AG09319 (cell line): ENCODE results near the gene RELA.
A peak's percentile ranks its signal among the peaks of the same experiment; 100 is the strongest.

Source experiments
- DNase-seq: peaks from one replicate; pipeline ENCODE4 v3.0.0-alpha.2; 2010; ENCODE audit warnings: low read depth; ENCODE audit errors: extremely low read depth
- CTCF ChIP-seq: IDR thresholded peaks from 2 replicates; pipeline ENCODE4 v1.5.1; 2011; ENCODE audit warnings: low read depth, mild to moderate bottlenecking, inconsistent platforms, low read length, moderate library complexity

RELA gene

GRCh38 chr11:65616575-65617001 is 46.1 kb downstream of the RELA start:
- no peak for DNase-seq

GRCh38 chr11:65615950-65616574 is 46.7 kb downstream of the RELA start:
- no peak for DNase-seq

More at GRCh38 chr11:65616575-65617001, 46.1 kb downstream of the RELA start:
- no peak for TF ChIP-seq CTCF

GRCh38 chr11:65615229-65615949 is 47.3 kb downstream of the RELA start, which contains the start of gene PCNX3:
Gene PCNX3 (plus strand): TSS chr11:65615776. CDS start chr11:65616312, 536 bp downstream.
- peak; percentile 100 for DNase-seq

More at GRCh38 chr11:65615950-65616574, 46.7 kb downstream of the RELA start:
- TF ChIP-seq CTCF: no peak

DNA sequence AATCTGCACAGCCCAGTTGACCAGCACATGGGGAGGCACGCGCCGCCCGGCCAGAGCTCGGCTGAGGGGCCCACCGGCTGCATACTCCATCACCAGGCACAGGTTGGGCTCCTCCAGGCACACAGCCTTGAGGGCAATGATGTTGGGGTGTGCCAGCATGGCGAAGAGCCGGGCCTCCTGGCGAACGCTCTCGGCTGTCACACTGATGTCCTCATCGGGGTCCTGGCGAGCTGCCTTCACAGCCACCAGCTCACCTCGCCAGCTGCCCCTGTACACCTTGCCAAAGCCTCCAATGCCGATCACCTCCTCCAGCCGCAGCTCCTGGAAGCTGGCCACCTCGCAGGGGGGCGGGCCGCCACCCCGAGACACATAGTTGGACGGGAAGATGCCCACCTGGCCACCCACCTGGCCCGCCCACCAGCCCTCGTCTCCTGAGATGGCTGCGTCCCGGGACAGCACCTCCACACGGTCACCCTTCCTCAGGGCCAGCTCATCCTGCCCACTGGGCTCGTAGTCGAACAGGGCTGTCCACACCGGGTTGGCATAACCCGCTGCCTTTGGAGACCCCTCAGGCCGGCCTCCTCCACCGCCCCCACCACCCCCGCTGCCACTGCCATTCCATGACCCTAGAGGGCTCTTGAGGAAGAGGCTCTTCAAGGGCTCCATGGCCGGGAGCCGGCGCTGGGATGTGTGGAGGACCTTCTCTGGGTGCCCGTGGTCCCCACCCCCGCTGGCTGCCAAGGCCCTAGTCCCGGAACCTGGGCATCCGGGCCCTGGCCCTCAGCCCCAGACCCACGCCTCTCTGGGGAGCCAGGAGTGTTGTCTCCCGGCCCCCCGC is 49.4 kb downstream of the RELA start:
- no peak for TF ChIP-seq CTCF
- DNase-seq: no peak

More at GRCh38 chr11:65615229-65615949, 47.3 kb downstream of the RELA start, which contains the start of gene PCNX3:
- no peak for TF ChIP-seq CTCF

GRCh38 chr11:65612691-65613090 is 50.0 kb downstream of the RELA start:
- no peak for DNase-seq
- no peak for TF ChIP-seq CTCF

DNA sequence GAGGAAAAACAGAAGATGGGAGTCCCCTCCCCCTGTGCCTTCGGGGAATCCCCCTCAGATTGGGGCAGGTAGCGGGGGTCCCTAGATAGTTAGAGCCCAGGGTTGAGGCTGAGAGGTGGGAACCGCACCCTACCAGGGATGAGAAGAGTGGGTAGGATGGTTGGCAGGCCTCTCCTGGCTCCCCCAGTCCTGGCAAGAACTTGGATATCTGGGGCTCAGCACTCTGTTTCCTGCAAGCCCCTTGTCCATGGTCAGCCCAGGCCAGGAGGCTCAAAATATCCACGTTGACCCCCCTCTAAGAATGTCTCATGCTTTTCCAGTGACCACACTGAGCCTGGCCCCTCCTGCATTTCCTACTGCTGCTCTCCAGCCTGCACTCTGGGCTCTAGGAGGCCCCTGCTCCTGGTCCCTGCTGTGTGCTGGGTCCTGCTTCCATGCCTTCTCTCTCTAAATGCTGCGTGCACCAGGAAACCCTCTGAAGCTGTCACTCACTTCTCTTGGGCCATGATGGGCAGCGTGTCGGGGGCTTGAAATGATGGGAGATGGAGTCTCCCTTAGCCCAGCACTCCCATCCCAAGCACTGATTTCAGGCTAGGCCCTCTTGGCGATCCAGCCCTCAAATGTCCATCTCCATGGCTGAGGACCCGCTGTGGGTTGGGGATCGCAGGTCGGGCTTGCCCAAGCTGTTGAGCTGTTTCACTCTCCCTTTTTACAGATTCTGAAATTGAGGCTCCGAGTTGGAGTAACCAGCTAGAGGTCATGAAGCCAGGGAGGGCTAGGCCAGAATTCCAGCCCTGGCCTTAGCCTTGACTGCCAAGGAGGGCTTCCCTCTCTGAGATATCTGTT is 50.7 kb downstream of the RELA start:
- no peak for TF ChIP-seq CTCF
- no peak for DNase-seq
